ENCODE measurements around the gene GOLGA6B. TPM values are rescaled to one million over a fixed set of nuclear protein-coding genes. Genes with fewer than 3 reads are reported as not detected.
"Not testable (repeated sequence)": the region's sequence is repeated elsewhere in the genome, so short reads cannot be mapped to it uniquely, and the experiment has no call there.

GOLGA6B gene
- total RNA-seq, 1 donor from 2014 or later = not detected

DNA sequence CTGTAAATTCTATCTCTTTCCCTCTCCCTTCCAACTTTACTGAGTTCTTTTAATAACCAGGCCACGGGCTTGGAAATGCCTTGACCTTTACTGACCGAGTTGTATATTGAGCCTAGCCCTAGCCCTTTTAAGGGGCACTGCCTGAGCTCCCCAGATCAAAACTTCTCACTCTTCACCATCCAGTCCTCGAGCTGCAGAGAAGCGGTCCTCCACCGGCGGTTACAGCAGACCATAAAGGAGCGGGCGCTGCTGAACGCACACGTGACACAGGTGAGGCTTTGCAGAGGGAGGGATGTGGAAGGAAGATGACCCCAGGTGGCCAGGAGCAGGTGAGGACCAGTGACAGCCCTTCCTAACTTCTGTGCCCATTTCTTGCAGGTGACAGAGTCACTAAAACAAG is 6.6 kb downstream of the GOLGA6B start:
- not testable (repeated sequence) for H3K36me3 ChIP-seq; H3K4me3 Mint-ChIP-seq; H2AFZ ChIP-seq (replicated peaks); H3K9me3 ChIP-seq (ENCODE audit: low read depth); H3K4me3 ChIP-seq; H3K36me3 Mint-ChIP-seq; H3K79me2 ChIP-seq (ENCODE audit: low read depth); H3K4me2 ChIP-seq; H3K27me3 ChIP-seq; H3K4me1 Mint-ChIP-seq; H3K27ac Mint-ChIP-seq; H4K20me1 ChIP-seq (ENCODE audit: low read depth); DNase-seq (ENCODE audit: low spot score); H3F3A ChIP-seq (ENCODE audit: low read depth); H3K9me3 Mint-ChIP-seq; H3K27ac ChIP-seq; H3K9ac ChIP-seq; H3K27me3 Mint-ChIP-seq (ENCODE audit: insufficient read depth, low read depth); H3K4me1 ChIP-seq

- not testable (repeated sequence) for H3K27ac Mint-ChIP-seq; H3K4me1 Mint-ChIP-seq; H2AFZ ChIP-seq (replicated peaks)
Observed at GRCh38 chr15:72663931-72664330, 9.4 kb downstream of the GOLGA6B start.

GRCh38 chr15:72665706-72666105 is 11.2 kb downstream of the GOLGA6B start:
- not testable (repeated sequence) for H3K79me2 ChIP-seq (ENCODE audit: low read depth); H3K4me3 ChIP-seq; H3K4me2 ChIP-seq; H4K20me1 ChIP-seq (ENCODE audit: low read depth); DNase-seq (ENCODE audit: low spot score); H3K36me3 ChIP-seq; H3K9me3 Mint-ChIP-seq; H3K27me3 Mint-ChIP-seq (ENCODE audit: insufficient read depth, low read depth); H3K9ac ChIP-seq; H3K36me3 Mint-ChIP-seq; H3K27ac Mint-ChIP-seq; H3K27ac ChIP-seq; H3K4me1 Mint-ChIP-seq; H2AFZ ChIP-seq (replicated peaks); H3K4me3 Mint-ChIP-seq; H3K4me1 ChIP-seq; H3K27me3 ChIP-seq; H3F3A ChIP-seq (ENCODE audit: low read depth); H3K9me3 ChIP-seq (ENCODE audit: low read depth)

More at GRCh38 chr15:72663931-72664330, 9.4 kb downstream of the GOLGA6B start:
- H3K79me2 ChIP-seq (ENCODE audit: low read depth); H3K4me2 ChIP-seq; H3K9ac ChIP-seq; H3K36me3 Mint-ChIP-seq; DNase-seq (ENCODE audit: low spot score); H3K4me1 ChIP-seq; H3K36me3 ChIP-seq; H4K20me1 ChIP-seq (ENCODE audit: low read depth); H3K27me3 Mint-ChIP-seq (ENCODE audit: insufficient read depth, low read depth); H3F3A ChIP-seq (ENCODE audit: low read depth); H3K9me3 Mint-ChIP-seq; H3K9me3 ChIP-seq (ENCODE audit: low read depth); H3K27ac ChIP-seq; H3K27me3 ChIP-seq; H3K4me3 Mint-ChIP-seq; H3K4me3 ChIP-seq: not testable (repeated sequence)
- peak; percentile 5 for TF ChIP-seq CTCF (IDR thresholded peaks at IDR 0.05)

DNA sequence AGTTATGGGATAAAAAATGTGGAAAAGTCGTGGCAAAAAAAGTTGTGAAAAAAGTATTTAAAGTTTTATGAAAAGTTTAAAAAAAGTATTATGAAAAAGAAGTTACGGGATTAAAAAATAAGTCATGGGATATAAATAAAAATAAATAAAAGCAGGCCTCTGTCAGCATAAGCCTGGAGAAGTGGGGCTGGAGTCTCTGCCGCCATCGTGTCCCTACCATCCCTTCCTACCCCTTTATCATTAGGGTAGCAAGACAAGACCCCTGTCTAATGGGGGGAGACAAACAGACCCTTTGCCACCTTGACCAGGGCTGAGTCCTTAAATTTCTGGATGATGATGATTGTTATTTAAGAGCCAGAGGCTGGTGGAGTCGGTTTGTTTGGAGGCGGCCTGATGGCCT is 15.3 kb downstream of the GOLGA6B start:
- H3K27ac Mint-ChIP-seq; H3K9ac ChIP-seq; H3K9me3 ChIP-seq (ENCODE audit: low read depth); H4K20me1 ChIP-seq (ENCODE audit: low read depth); H3K27ac ChIP-seq; H3K4me3 Mint-ChIP-seq; H3K36me3 ChIP-seq; H3K9me3 Mint-ChIP-seq; H3K27me3 ChIP-seq; H3K4me1 ChIP-seq; H3K79me2 ChIP-seq (ENCODE audit: low read depth); H3K36me3 Mint-ChIP-seq; H3K4me2 ChIP-seq; H3K4me3 ChIP-seq; H2AFZ ChIP-seq (replicated peaks); DNase-seq (ENCODE audit: low spot score); H3F3A ChIP-seq (ENCODE audit: low read depth); H3K27me3 Mint-ChIP-seq (ENCODE audit: insufficient read depth, low read depth): not testable (repeated sequence)
- H3K4me1 Mint-ChIP-seq = peaks cover 11% of the 10 kb centered on the region

- H3K4me3 Mint-ChIP-seq = peak overlapping the region; percentile 85
- H3K4me1 ChIP-seq; H3K79me2 ChIP-seq (ENCODE audit: low read depth); H3F3A ChIP-seq (ENCODE audit: low read depth); H3K27me3 ChIP-seq; H3K27ac ChIP-seq; H3K9me3 ChIP-seq (ENCODE audit: low read depth); H3K27me3 Mint-ChIP-seq (ENCODE audit: insufficient read depth, low read depth); H3K36me3 ChIP-seq; H4K20me1 ChIP-seq (ENCODE audit: low read depth); H3K27ac Mint-ChIP-seq; H3K9ac ChIP-seq; H3K9me3 Mint-ChIP-seq; H3K36me3 Mint-ChIP-seq: not testable (repeated sequence)
- H3K4me1 Mint-ChIP-seq = peaks cover 11% of the 10 kb centered on the region
- DNase-seq (ENCODE audit: low spot score) = peak; percentile 89
- Histone ChIP-seq H3K4me3 (peak overlapping the region; percentile 40), H2AFZ (replicated peaks) (peak overlapping the region; percentile 74), H3K4me2 (peak overlapping the region; percentile 75)
- TF ChIP-seq CTCF (IDR thresholded peaks at IDR 0.05) = peak; percentile 69
Observed at GRCh38 chr15:72670656-72671352, 16.3 kb downstream of the GOLGA6B start.
